Measurements from ENCODE around the gene C14orf132.

The C14orf132 gene

DNA sequence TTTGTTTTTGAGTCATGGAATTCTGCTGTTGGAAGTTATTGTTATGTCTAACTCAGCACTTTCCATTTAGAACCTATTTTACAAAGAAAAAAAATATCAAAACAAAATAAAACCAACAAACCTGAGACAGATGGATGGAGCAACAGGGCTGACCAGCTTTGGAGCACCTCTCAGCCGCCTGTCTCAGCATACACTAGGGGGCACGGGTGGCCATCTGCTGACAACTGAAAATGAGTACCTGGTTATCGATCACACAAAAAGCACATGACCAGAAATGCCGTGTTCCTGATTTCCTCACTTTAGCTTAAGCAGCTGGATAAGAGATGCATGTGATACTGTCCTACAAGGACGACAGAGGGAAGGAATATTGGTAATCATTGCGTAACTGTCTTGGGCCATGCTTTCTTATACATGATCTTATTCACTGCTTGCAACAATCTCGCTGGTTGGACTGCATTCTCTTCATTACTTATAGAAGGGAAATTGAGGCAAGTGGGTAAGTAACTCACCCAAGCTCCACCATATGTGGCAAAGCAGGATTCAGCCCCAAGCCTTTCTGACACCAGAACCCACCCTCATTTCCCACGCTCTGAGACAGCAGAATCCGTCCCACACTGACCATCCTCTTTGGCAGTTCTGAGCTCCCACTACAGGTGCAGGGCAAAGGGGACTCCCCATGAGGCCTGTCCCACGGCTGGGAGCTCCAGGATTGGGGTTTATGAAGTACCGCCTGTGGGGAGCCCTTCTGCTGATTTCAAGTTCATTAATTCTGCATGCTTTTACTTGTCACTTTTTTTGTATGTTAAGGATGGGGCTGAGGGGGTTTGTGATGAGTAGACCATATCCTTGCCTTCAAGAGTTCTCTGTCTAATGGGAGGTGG lies 43.5 kb downstream of the C14orf132 start:
- Histone ChIP-seq H3K9ac (ENCODE audit: low read depth, low read length, poor library complexity, severe bottlenecking) (no peak overlapping the region), H3K9me3 (ENCODE audit: insufficient read depth, low read depth, low read length) (no peaks in the 10 kb centered on the region; the same call in 1 of the 2 replicates), H3K36me3 (ENCODE audit: insufficient read depth, low read length) (no peaks in the 10 kb centered on the region), H3K4me1 (ENCODE audit: insufficient read depth, low read length, poor library complexity, severe bottlenecking) (no peaks in the 10 kb centered on the region), H3K4me3 (ENCODE audit: low read length, poor library complexity, severe bottlenecking) (no peak overlapping the region), H3K9me2 (replicated peaks; ENCODE audit: low read depth, low read length) (no peaks in the 10 kb centered on the region), H3F3A (ENCODE audit: low read depth) (no peaks in the 10 kb centered on the region), H3K79me2 (ENCODE audit: insufficient read depth, low read length) (no peaks in the 10 kb centered on the region), H2AFZ (ENCODE audit: low read length) (no peak overlapping the region), H3K27me3 (ENCODE audit: insufficient read depth, low read length, poor library complexity, severe bottlenecking) (no peaks in the 10 kb centered on the region), H4K20me1 (ENCODE audit: insufficient read depth, low read length, poor library complexity, severe bottlenecking) (no peaks in the 10 kb centered on the region), H3K4me2 (ENCODE audit: low read depth, low read length, poor library complexity, severe bottlenecking) (no peak overlapping the region)
- no peak for TF ChIP-seq EZH2phosphoT487 (IDR thresholded peaks at IDR 0.05; ENCODE audit: borderline replicate concordance)

DNA sequence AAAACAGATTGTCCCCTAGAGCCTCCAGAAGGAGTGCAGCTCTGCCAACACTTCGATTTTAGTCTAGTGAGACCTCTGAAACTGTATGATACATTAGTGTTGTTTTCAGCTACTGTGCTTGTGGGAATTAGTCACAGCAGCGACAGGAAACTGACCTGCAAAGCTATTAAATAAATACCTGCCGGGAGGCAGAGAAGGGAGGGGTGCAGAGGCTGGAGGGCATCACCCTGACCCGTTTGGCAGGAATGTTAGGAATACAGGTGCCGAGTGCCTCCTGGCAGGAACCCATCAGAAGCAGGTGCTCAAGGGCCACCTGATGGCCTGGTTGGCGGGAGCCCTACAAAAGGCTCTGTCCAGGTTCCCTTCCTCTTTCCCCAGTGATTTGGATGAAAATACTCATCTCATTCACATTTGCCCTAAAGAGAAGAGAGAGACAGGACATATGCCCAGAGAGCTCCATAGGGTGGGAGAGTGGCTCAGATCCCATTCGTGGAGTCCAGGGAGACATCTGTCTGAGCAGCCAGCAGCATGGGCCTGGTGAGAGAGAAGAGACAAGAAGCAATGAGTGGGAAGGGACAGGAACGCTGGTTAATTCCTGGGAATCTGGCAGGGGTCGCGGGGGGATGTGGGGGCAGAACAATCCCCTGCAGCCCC lies 44.6 kb downstream of the C14orf132 start:
- Histone ChIP-seq H3F3A (ENCODE audit: low read depth) (no peaks in the 10 kb centered on the region), H3K36me3 (ENCODE audit: insufficient read depth, low read length) (no peaks in the 10 kb centered on the region), H3K4me2 (ENCODE audit: low read depth, low read length, poor library complexity, severe bottlenecking) (no peak overlapping the region), H3K9me2 (replicated peaks; ENCODE audit: low read depth, low read length) (no peaks in the 10 kb centered on the region), H3K4me3 (ENCODE audit: low read length, poor library complexity, severe bottlenecking) (no peak overlapping the region), H3K9me3 (ENCODE audit: insufficient read depth, low read depth, low read length) (no peaks in the 10 kb centered on the region; the same call in 1 of the 2 replicates), H3K27me3 (ENCODE audit: insufficient read depth, low read length, poor library complexity, severe bottlenecking) (no peaks in the 10 kb centered on the region), H3K4me1 (ENCODE audit: insufficient read depth, low read length, poor library complexity, severe bottlenecking) (no peaks in the 10 kb centered on the region), H3K79me2 (ENCODE audit: insufficient read depth, low read length) (no peaks in the 10 kb centered on the region), H3K9ac (ENCODE audit: low read depth, low read length, poor library complexity, severe bottlenecking) (no peak overlapping the region), H2AFZ (ENCODE audit: low read length) (no peak overlapping the region), H4K20me1 (ENCODE audit: insufficient read depth, low read length, poor library complexity, severe bottlenecking) (no peaks in the 10 kb centered on the region)
- TF ChIP-seq EZH2phosphoT487 (IDR thresholded peaks at IDR 0.05; ENCODE audit: borderline replicate concordance): no peak

DNA sequence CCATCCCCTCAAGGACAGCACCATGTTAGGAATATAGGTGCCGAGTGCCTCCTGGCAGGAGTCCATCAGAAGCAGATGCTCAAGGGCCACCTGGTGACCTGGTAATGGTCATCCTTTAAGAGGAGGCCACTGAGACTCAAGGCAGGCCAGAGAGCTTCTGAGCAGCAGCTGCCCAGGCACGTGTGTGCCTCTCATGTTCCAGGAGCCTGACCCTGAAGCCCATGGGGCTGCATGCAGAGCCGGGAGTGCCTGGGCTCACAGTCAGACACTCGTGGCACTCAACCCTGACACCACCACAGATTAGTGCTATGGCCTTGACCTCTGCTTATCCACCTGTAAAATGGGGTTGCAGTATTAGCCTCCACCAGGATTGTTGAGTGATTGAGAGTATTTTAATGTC lies 45.6 kb downstream of the C14orf132 start:
- H3K79me2 ChIP-seq (ENCODE audit: insufficient read depth, low read length): no peaks in the 10 kb centered on the region
- no peaks in the 10 kb centered on the region for H3K4me1 ChIP-seq (ENCODE audit: insufficient read depth, low read length, poor library complexity, severe bottlenecking)
- no peaks in the 10 kb centered on the region for H3K9me2 ChIP-seq (replicated peaks; ENCODE audit: low read depth, low read length)
- no peak overlapping the region for H2AFZ ChIP-seq (ENCODE audit: low read length)
- no peaks in the 10 kb centered on the region for H3F3A ChIP-seq (ENCODE audit: low read depth)
- H3K4me2 ChIP-seq (ENCODE audit: low read depth, low read length, poor library complexity, severe bottlenecking): no peak overlapping the region
- no peaks in the 10 kb centered on the region for H4K20me1 ChIP-seq (ENCODE audit: insufficient read depth, low read length, poor library complexity, severe bottlenecking)
- H3K27me3 ChIP-seq (ENCODE audit: insufficient read depth, low read length, poor library complexity, severe bottlenecking): no peaks in the 10 kb centered on the region
- no peaks in the 10 kb centered on the region; the same call in 1 of the 2 replicates for H3K9me3 ChIP-seq (ENCODE audit: insufficient read depth, low read depth, low read length)
- H3K9ac ChIP-seq (ENCODE audit: low read depth, low read length, poor library complexity, severe bottlenecking): no peak overlapping the region
- TF ChIP-seq, protein P1, sequence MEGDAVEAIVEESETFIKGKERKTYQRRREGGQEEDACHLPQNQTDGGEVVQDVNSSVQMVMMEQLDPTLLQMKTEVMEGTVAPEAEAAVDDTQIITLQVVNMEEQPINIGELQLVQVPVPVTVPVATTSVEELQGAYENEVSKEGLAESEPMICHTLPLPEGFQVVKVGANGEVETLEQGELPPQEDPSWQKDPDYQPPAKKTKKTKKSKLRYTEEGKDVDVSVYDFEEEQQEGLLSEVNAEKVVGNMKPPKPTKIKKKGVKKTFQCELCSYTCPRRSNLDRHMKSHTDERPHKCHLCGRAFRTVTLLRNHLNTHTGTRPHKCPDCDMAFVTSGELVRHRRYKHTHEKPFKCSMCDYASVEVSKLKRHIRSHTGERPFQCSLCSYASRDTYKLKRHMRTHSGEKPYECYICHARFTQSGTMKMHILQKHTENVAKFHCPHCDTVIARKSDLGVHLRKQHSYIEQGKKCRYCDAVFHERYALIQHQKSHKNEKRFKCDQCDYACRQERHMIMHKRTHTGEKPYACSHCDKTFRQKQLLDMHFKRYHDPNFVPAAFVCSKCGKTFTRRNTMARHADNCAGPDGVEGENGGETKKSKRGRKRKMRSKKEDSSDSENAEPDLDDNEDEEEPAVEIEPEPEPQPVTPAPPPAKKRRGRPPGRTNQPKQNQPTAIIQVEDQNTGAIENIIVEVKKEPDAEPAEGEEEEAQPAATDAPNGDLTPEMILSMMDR (conservative IDR thresholded peaks at IDR 0.05; ENCODE audit: low read length): no peak
- TF ChIP-seq EZH2phosphoT487 (IDR thresholded peaks at IDR 0.05; ENCODE audit: borderline replicate concordance): no peak
- H3K4me3 ChIP-seq (ENCODE audit: low read length, poor library complexity, severe bottlenecking): no peak overlapping the region
- no peaks in the 10 kb centered on the region for H3K36me3 ChIP-seq (ENCODE audit: insufficient read depth, low read length)

DNA sequence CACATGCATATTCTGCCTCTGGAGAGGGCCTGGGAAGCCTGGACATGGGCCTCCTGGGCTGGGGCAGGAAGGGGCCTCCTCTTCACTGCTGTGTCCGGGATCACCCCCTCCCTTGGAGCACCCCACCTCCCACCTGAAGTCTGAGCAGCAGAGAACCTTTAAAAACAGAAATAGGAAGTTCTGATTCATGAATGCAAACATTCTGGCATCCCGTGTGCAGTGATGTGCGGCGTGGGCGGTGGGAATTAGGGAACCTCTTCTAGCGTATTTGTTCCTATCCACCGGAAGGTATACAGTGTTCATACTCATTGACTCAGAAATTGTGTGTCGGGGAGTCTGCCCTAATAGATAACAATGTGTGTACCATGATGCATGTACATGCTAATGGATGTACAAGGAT lies 46.2 kb downstream of the C14orf132 start:
- H3K4me1 ChIP-seq (ENCODE audit: insufficient read depth, low read length, poor library complexity, severe bottlenecking): no peaks in the 10 kb centered on the region
- no peak for TF ChIP-seq EZH2phosphoT487 (IDR thresholded peaks at IDR 0.05; ENCODE audit: borderline replicate concordance)
- TF ChIP-seq, protein P1 (conservative IDR thresholded peaks at IDR 0.05; ENCODE audit: low read length): no peak
- H3K4me2 ChIP-seq (ENCODE audit: low read depth, low read length, poor library complexity, severe bottlenecking): no peak overlapping the region
- H3F3A ChIP-seq (ENCODE audit: low read depth): no peaks in the 10 kb centered on the region
- H3K79me2 ChIP-seq (ENCODE audit: insufficient read depth, low read length): no peaks in the 10 kb centered on the region
- H4K20me1 ChIP-seq (ENCODE audit: insufficient read depth, low read length, poor library complexity, severe bottlenecking): no peaks in the 10 kb centered on the region
- H3K36me3 ChIP-seq (ENCODE audit: insufficient read depth, low read length): no peaks in the 10 kb centered on the region
- no peak overlapping the region for H3K9ac ChIP-seq (ENCODE audit: low read depth, low read length, poor library complexity, severe bottlenecking)
- H3K9me2 ChIP-seq (replicated peaks; ENCODE audit: low read depth, low read length): no peaks in the 10 kb centered on the region
- no peaks in the 10 kb centered on the region for H3K27me3 ChIP-seq (ENCODE audit: insufficient read depth, low read length, poor library complexity, severe bottlenecking)
- H3K9me3 ChIP-seq (ENCODE audit: insufficient read depth, low read depth, low read length): no peaks in the 10 kb centered on the region; the same call in 1 of the 2 replicates
- no peak overlapping the region for H2AFZ ChIP-seq (ENCODE audit: low read length)
- H3K4me3 ChIP-seq (ENCODE audit: low read length, poor library complexity, severe bottlenecking): no peak overlapping the region
